Parathyroid adenoma (tissue), 2 donors: Measurements from ENCODE around the gene TEX264.

Source experiments
- H2AFZ ChIP-seq: fragments of 300-600 bp; sonication (generic); one replicate; pipeline ENCODE4 v1.7.0; 2017; ENCODE audit warnings: antibody characterized with exemption, mild to moderate bottlenecking
- H3K27ac ChIP-seq: fragments of 300-600 bp; sonication (generic); one replicate; pipeline ENCODE4 v1.7.0; 2017
- H3K27me3 ChIP-seq: fragments of 300-600 bp; sonication (generic); one replicate; pipeline ENCODE4 v1.7.0; 2017; ENCODE audit warnings: low read length; ENCODE audit not compliant: control insufficient read depth, insufficient read depth
- H3K36me3 ChIP-seq: fragments of 300-600 bp; sonication (generic); one replicate; pipeline ENCODE4 v1.7.0; 2017; ENCODE audit warnings: low read length; ENCODE audit not compliant: control insufficient read depth, insufficient read depth
- H3K4me1 ChIP-seq: fragments of 300-600 bp; sonication (generic); one replicate; pipeline ENCODE4 v1.7.0; 2017; ENCODE audit warnings: control low read depth
- H3K4me2 ChIP-seq: fragments of 300-600 bp; sonication (generic); one replicate; pipeline ENCODE4 v1.7.0; 2017; ENCODE audit warnings: low read length
- H3K4me3 ChIP-seq: fragments of 300-600 bp; sonication (generic); one replicate; pipeline ENCODE4 v1.7.0; 2017; ENCODE audit warnings: low read depth, low read length
- H3K79me2 ChIP-seq: fragments of 300-600 bp; sonication (generic); one replicate; pipeline ENCODE4 v1.7.0; 2017; ENCODE audit warnings: control low read depth
- H3K9ac ChIP-seq: fragments of 300-600 bp; sonication (generic); one replicate; pipeline ENCODE4 v1.7.0; 2017; ENCODE audit warnings: mild to moderate bottlenecking
- H3K9me3 ChIP-seq: fragments of 300-600 bp; sonication (generic); one replicate; pipeline ENCODE4 v1.7.0; 2017; ENCODE audit warnings: low read length; ENCODE audit not compliant: control insufficient read depth
- CTCF ChIP-seq: fragments of 300-600 bp; sonication (generic); IDR thresholded peaks from one replicate; pipeline ENCODE4 v1.7.0; 2017; ENCODE audit warnings: antibody characterized with exemption, mild to moderate bottlenecking
- donor health status: primary hyperparathyroidism.

Gene TEX264

GRCh38 chr3:51670823-51671733 is at the start of gene TEX264:
Gene TEX264 (plus strand): TSS chr3:51671252. CDS start chr3:51674305, 3,053 bp downstream.
- no peaks in the 10 kb centered on the region for H3K36me3 ChIP-seq
- H3K9me3 ChIP-seq: no peaks in the 10 kb centered on the region
- no peaks in the 10 kb centered on the region for H3K27me3 ChIP-seq
- H3K4me2 ChIP-seq: peak within 1 kb of the TSS; percentile 91
- no peak for TF ChIP-seq CTCF
- peak within 1 kb of the TSS; percentile 97 for H3K4me3 ChIP-seq
- peak within 1 kb of the TSS; percentile 89 for H3K27ac ChIP-seq
- H3K9ac ChIP-seq: peak within 1 kb of the TSS; percentile 55
- peak within 1 kb of the TSS; percentile 99 for H2AFZ ChIP-seq
- H3K4me1 ChIP-seq: peaks cover 15% of the 10 kb centered on the region
- peaks cover 19% of the 10 kb centered on the region for H3K79me2 ChIP-seq

- Histone ChIP-seq H3K36me3 (no peaks in the 10 kb centered on the region), H2AFZ (no peak overlapping the region), H3K79me2 (peaks cover 5% of the 10 kb centered on the region), H3K4me1 (peaks cover 6% of the 10 kb centered on the region), H3K9ac (no peak overlapping the region), H3K4me3 (no peak overlapping the region), H3K27ac (no peak overlapping the region), H3K27me3 (no peaks in the 10 kb centered on the region), H3K4me2 (no peak overlapping the region), H3K9me3 (no peaks in the 10 kb centered on the region)
- no peak for TF ChIP-seq CTCF
Observed at GRCh38 chr3:51622413-51622812, 48.6 kb upstream of the TEX264 start.

GRCh38 chr3:51622868-51623267 is 48.2 kb upstream of the TEX264 start:
- H3K9ac ChIP-seq: no peak overlapping the region
- H3K4me2 ChIP-seq: no peak overlapping the region
- no peak overlapping the region for H3K4me3 ChIP-seq
- no peak for TF ChIP-seq CTCF
- H3K27ac ChIP-seq: no peak overlapping the region
- H3K36me3 ChIP-seq: no peaks in the 10 kb centered on the region
- no peak overlapping the region for H2AFZ ChIP-seq
- H3K9me3 ChIP-seq: no peaks in the 10 kb centered on the region
- H3K27me3 ChIP-seq: no peaks in the 10 kb centered on the region
- peaks cover 5% of the 10 kb centered on the region for H3K79me2 ChIP-seq
- peaks cover 6% of the 10 kb centered on the region for H3K4me1 ChIP-seq

GRCh38 chr3:51630513-51630912 is 40.5 kb upstream of the TEX264 start:
- Histone ChIP-seq H3K9ac (no peak overlapping the region), H3K4me1 (no peaks in the 10 kb centered on the region), H3K9me3 (no peaks in the 10 kb centered on the region), H3K36me3 (no peaks in the 10 kb centered on the region), H3K4me2 (no peak overlapping the region), H3K27me3 (no peaks in the 10 kb centered on the region), H2AFZ (no peak overlapping the region), H3K4me3 (no peak overlapping the region), H3K27ac (no peak overlapping the region), H3K79me2 (no peaks in the 10 kb centered on the region)
- TF ChIP-seq CTCF: no peak
